HG02981 (cell line): ENCODE measurements around the gene MANF.
"Not testable (repeated sequence)": the region's sequence is repeated elsewhere in the genome, so short reads cannot be mapped to it uniquely, and the experiment has no call there.

Experiments used
- ATAC-seq: cut with Tn5 transposase; IDR thresholded peaks from one replicate; pipeline ENCODE4 v1.9.1; 2021; ENCODE audit warnings: mild to moderate bottlenecking, moderate library complexity; ENCODE audit not compliant: unreplicated experiment

Gene MANF

DNA sequence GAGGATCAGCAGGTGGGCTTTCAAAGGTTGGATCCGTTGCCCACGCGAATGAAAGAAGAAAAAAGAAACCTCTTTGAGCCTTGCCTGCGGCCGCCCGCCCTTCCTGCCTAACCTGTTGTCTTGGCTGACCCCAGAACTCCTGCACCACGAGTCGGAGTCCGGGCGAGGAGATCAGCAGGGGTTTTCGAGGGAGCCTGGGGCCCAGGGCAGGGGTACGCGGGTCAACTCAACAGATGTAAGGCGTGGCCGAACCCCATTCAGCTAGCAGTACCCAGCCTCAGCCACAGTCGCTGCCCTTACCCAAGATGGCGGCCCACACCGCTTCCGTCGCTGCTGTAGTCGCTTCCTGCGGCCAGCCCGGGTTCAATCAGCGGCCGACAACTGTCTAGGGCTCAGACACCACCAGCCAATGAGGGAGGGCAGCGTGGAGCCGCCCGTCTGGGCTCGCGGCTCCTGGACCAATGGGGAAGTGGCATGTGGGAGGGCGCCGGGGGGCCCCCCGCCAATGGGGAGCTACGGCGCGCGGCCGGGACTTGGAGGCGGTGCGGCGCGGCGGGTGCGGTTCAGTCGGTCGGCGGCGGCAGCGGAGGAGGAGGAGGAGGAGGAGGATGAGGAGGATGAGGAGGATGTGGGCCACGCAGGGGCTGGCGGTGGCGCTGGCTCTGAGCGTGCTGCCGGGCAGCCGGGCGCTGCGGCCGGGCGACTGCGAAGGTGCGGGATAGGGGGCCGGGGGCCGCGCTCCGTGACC, at the start of gene MANF:
TSS of gene MANF (plus strand) at position 566 of the 748 bp plus-strand sequence. CDS start at position 618, 52 bp downstream.
- ATAC-seq: peak; percentile 96

DNA sequence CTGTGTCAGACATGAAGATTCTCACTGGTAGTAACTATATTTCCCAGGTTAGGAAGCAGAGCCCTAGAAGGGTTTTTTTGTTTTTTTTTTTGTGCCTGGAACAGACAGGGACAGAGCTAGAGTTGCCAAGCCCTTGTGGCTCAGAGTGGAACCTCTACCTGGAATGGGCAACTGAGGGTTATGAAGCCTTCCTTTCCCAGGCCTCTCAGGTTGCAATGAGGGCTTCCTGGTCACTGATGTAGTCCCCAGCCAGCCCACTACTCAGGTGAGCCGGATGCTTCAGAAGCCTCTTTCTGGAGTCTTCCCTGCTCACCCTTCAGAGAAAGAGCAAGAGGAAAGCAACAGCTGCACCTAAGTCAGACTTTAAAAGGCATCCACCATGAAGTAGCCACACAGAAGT, 48.8 kb upstream of the MANF start:
- ATAC-seq: no peak

DNA sequence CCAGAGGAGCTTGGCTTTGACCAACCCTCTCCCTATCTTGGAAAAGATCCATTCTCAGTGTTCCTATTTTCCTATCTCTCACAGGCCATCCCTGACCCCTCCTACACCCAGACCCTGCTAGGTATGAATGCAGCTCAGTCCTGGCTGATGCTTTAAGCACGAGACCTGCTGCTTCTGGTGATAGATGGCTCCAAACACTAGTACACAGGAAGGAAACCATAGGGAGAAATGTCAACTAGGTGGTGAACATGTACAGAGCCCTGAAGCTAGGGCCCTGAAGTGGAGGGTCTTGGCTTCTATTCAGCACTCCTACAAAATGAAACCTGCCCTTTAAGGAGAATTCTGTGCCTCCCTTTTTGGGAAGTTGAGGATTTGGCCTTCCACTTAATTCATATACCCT, 47.4 kb upstream of the MANF start:
- no peak for ATAC-seq

DNA sequence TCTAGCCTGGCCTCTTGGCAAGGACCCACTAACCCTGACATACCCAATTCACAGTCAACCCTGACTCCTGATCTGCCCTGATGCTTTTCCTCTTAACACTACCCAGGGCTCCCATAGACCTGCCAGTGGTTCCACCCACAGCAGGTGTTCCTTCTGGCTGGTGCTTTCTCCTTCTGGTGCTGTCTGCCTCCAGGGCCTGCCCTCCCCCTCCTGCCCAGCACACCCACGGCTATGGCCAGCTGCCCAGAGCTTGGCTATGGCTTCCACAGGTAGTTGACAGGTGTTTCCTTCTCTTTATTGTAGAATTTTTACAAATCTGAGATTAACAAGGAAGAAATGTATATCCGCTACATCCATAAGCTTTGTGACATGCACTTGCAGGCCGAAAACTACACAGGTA, 46.5 kb upstream of the MANF start:
- no peak for ATAC-seq

DNA sequence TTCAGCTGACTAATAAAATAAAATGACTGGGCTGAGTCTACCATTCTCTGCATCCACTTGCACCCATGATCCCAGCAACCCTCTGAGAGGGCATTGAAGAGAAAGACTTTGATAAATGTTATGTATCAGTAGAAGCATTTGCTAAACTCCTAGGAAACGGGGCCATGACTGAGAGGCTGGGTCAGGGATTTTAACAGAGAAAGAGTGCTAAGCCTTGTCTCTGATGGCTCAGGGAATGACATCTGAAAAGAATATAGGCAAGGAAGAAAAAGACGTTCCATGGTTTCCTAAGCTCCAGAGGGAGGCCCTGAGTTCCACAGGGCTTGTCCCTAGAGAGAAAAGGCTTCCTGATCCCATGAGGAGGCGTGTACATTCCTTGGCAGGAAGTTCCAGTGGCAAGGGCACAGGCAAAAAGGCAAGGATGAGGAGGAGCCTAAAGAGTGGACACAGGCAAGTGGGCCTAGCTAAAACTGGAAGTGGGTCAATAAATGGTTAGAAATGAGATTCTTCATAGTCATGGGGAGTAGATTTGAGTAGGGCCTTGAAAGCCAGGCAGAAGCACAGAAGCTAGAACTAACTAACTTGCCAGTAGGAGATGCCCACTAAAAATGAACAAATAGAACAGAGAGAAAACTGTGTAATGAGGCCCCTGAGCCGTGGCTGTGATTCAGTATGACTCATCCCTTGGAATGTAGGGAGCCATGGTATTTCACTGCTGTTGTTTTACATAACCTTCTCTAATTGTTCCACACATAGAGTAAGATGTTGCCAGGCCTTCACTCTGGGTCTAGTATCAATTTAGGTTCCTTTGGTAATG, 44.9 kb upstream of the MANF start:
- ATAC-seq: no peak

GRCh38 chr3:51340989-51341636, 44.0 kb upstream of the MANF start:
- ATAC-seq: no peak

GRCh38 chr3:51343918-51344687, 41.0 kb upstream of the MANF start:
- no peak for ATAC-seq

GRCh38 chr3:51350751-51351150, 34.3 kb upstream of the MANF start:
- no peak for ATAC-seq

- no peak for ATAC-seq
Measured at GRCh38 chr3:51353131-51353530, 32.0 kb upstream of the MANF start.

- ATAC-seq: no peak
Measured at GRCh38 chr3:51353691-51354090, 31.4 kb upstream of the MANF start.

DNA sequence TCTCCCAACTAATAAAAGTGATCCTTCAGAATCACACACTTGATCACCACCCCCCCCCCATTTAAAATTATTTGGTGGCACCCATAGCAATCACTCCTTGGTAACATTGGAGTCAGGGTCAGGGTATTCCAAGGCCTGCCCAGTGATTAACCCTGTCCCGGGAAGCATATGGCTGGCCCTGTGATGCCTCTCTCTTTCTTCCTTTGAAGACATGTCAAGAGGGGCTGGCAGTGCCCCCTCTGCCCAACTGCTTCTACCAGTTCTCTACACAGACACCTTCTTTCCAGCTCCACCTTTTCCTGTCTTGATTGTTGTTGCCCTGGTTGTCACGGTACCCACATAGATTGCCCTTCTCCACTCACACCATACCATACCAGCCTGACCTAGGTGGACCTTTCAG, 30.9 kb upstream of the MANF start:
- no peak for ATAC-seq

DNA sequence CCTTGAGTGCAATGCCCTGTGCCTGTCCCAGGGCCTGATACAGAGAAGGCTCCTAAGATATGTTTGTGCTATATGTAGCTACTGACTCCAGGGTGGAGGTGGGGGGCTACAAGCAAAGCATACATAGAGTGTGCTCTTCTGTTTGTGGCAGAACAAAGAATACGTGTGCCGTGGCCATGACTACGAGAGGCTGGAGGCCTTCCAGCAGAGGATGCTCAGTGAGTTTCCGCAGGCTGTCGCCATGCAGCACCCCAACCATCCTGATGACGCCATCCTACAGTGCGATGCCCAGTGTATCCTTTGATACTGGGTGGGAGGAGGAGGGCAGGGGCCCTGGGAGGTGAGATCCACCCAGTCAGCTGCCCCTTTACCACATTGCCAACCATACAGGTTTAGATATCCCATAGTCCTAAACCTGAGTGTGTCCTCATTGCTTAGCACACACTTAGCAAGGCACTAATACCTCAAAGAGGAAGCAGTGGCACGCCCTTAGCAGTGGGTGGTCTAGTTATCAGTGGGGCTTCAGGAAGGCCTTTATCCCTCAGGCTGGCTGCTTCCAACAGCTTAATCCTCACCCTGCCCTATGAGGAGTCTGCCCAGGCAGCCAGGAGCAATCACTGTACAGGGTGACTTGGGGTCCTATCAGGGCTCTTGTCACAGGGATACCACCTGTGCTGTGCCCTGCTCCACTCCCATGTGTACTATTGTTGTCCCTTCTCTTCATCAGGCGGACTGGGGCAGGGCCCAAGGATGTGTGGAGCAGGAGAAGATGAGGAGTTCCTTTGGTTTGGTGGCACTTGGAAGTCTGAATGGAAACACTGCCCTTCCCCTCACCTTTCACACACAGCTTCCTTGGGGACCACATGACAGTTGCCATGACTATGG, 30.1 kb upstream of the MANF start:
- ATAC-seq: no peak

- no peak for ATAC-seq
Measured at GRCh38 chr3:51355891-51356578, 29.1 kb upstream of the MANF start.

DNA sequence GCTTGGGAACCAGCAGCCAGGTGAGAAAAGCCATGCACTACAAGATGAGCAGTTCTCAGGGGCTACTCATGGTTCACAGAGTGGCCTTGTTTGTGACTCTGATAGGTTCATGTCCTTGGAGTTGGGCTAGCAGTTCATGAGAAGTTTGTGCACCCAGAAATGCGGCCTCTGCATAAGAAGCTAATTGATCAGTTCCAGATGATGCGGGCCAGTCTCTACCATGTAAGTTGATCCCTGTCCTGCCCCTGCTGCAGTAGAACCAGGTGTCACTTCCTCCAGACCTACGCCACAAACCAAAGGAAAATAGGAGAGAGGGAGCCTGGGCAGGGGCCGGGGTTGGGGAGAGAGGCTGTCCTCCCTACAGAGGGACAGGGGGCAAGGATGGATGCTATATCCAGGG, 27.2 kb upstream of the MANF start:
- ATAC-seq: no peak

- no peak for ATAC-seq
Measured at GRCh38 chr3:51358981-51359380, 26.1 kb upstream of the MANF start.

DNA sequence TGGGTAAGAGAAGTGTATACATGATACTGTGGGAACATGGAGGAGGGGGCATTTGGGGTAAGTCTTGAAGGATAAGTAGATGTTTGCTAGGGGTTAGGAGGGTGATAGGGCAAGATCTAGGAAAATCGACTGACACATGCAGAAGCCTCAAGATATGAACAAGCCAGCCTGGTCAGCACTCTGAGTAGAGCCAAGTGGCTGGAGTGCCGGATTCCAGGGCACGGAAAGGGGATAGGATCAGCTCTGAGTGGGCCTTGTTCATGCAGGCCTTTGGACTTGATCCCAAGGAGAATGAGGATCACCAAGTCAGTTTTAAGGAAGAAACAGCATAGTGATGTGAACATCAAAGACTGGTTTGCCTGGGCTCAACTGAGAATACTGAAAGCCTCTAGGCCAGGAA, 24.3 kb upstream of the MANF start:
- ATAC-seq: no peak

GRCh38 chr3:51361746-51362145, 23.3 kb upstream of the MANF start:
- no peak for ATAC-seq

DNA sequence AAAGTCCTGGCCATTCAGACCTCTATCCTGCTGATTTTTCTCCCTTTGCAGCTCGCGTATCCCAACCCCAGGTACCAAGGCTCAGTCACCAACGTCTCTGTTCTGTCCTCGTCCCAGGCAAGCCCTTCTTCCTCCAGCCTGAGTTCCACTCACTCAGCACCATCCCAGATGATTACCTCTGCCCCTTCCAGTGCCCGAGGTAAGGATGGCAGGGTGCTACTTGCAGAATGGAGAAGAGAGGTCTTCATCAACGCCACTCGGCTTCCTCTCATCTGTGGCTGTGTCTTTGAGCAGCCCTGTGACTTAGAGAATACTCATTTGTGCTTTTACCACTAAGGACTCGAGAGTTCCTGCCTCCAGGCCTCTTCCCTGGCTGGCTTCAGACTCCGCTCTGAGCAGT, 22.6 kb upstream of the MANF start:
- ATAC-seq: no peak

DNA sequence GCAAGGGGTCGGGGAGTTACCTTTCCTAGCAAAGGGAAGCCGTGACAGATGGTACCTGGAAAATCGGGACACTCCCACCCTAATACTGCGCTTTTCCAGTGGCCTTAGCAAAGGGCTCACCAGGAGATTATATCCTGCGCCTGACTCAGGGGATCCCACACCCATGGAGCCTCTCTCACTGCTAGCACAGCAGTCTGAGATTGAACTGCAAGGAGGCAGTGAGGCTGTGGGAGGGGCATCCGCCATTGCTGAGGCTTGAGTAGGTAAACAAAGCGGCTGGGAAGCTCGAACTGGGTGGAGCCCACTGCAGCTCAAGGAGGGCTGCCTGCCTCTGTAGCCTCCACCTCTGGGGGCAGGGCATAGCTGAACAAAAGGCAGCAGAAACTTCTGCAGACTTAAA, 16.8 kb upstream of the MANF start:
- not testable (repeated sequence) for ATAC-seq
